HEK293 (cell line): ENCODE measurements around the gene EML4.

Experiments
- CTCF ChIA-PET: fragments of 350-600 bp; formaldehyde crosslinking; extraction: SDS; loops from one replicate; lab custom pipeline; 2021; ENCODE audit warnings: antibody characterized with exemption; lab: Yijun Ruan, JAX
- POLR2A ChIA-PET: fragments of 300-600 bp; formaldehyde crosslinking; extraction: SDS; loops from one replicate; lab custom pipeline; 2020; ENCODE audit warnings: antibody characterized with exemption, inconsistent platforms; lab: Yijun Ruan, JAX
- H3K27ac ChIP-seq: fragments of 200-500 bp; sonication (Bioruptor generic); 2 replicates; pipeline ENCODE4 v1.5.1; 2014; ENCODE audit warnings: low read depth, low read length, control low read depth, inconsistent platforms; ENCODE audit errors: extremely low read depth
- H3K36me3 ChIP-seq, 2 experiments: fragments of 200-500 bp in 1 of 2; sonication (Bioruptor generic) in 1 of 2; 1 replicate in 1 of 2; 2 replicates in 1 of 2; pipeline ENCODE4 v1.5.1; 2014 to 2017; ENCODE audit warnings: inconsistent platforms in 2 of 2, low read length in 2 of 2; ENCODE audit not compliant: control insufficient read depth in 2 of 2, insufficient read depth in 1 of 2
- H3K4me1 ChIP-seq: fragments of 200-500 bp; sonication (Bioruptor generic); 2 replicates; pipeline ENCODE4 v1.5.1; 2014; ENCODE audit warnings: mild to moderate bottlenecking, low read length, inconsistent platforms; ENCODE audit not compliant: control insufficient read depth, insufficient read depth
- H3K4me3 ChIP-seq: 2 replicates; pipeline ENCODE4 v1.5.1; 2011; ENCODE audit warnings: low read depth, mild to moderate bottlenecking, control low read depth, low read length, moderate library complexity
- H3K9me3 ChIP-seq: fragments of 200-500 bp; sonication (Bioruptor generic); 2 replicates; pipeline ENCODE4 v1.5.1; 2014; ENCODE audit warnings: low read depth, low read length, inconsistent platforms; ENCODE audit not compliant: control insufficient read depth, insufficient read depth
- EGR2 ChIP-seq: fragments of 450-650 bp; formaldehyde crosslinking; IDR thresholded peaks from 2 replicates; pipeline ENCODE4 v1.5.1; 2016; ENCODE audit warnings: low read depth, missing biosample characterization, missing genetic modification characterization
- MYNN ChIP-seq: fragments of 450-650 bp; formaldehyde crosslinking; IDR thresholded peaks from 2 replicates; pipeline ENCODE4 v1.5.1; 2016; ENCODE audit warnings: missing biosample characterization, missing genetic modification characterization, borderline replicate concordance
- WT1 ChIP-seq: fragments of 450-650 bp; formaldehyde crosslinking; IDR thresholded peaks from 2 replicates; pipeline ENCODE4 v1.5.1; 2016; ENCODE audit warnings: missing biosample characterization, missing genetic modification characterization
- ZBTB17 ChIP-seq: fragments of 450-650 bp; formaldehyde crosslinking; IDR thresholded peaks from 2 replicates; pipeline ENCODE4 v1.5.1; 2016; ENCODE audit warnings: missing biosample characterization, missing genetic modification characterization
- ZNF146 ChIP-seq: fragments of 450-650 bp; formaldehyde crosslinking; IDR thresholded peaks from 2 replicates; pipeline ENCODE4 v1.5.1; 2016; ENCODE audit warnings: missing biosample characterization, missing genetic modification characterization
- ZNF266 ChIP-seq: fragments of 450-650 bp; formaldehyde crosslinking; IDR thresholded peaks from 2 replicates; pipeline ENCODE4 v1.5.1; 2016; ENCODE audit warnings: missing biosample characterization, missing genetic modification characterization, low read depth
- ZNF292 ChIP-seq: fragments of 450-650 bp; formaldehyde crosslinking; IDR thresholded peaks from 2 replicates; pipeline ENCODE4 v1.5.1; 2016; ENCODE audit warnings: low read depth, missing biosample characterization, missing genetic modification characterization, borderline replicate concordance
- ZNF302 ChIP-seq: fragments of 450-650 bp; formaldehyde crosslinking; IDR thresholded peaks from 2 replicates; pipeline ENCODE4 v1.5.1; 2016; ENCODE audit warnings: missing biosample characterization, missing genetic modification characterization, low read depth
- ZNF335 ChIP-seq: fragments of 450-650 bp; formaldehyde crosslinking; conservative IDR thresholded peaks from 2 replicates; pipeline ENCODE4 v1.5.1; 2016; ENCODE audit warnings: missing biosample characterization, missing genetic modification characterization
- ZNF366 ChIP-seq: fragments of 450-650 bp; formaldehyde crosslinking; conservative IDR thresholded peaks from 2 replicates; pipeline ENCODE4 v1.5.1; 2016; ENCODE audit warnings: missing biosample characterization, missing genetic modification characterization
- ZNF426 ChIP-seq: fragments of 450-650 bp; formaldehyde crosslinking; IDR thresholded peaks from 2 replicates; pipeline ENCODE4 v1.5.1; 2017; ENCODE audit warnings: missing biosample characterization, missing genetic modification characterization, mild to moderate bottlenecking, inconsistent platforms, moderate library complexity
- ZNF510 ChIP-seq: fragments of 450-650 bp; formaldehyde crosslinking; IDR thresholded peaks from 2 replicates; pipeline ENCODE4 v1.5.1; 2018; ENCODE audit warnings: mild to moderate bottlenecking, missing genetic modification characterization, missing biosample characterization; ENCODE audit not compliant: insufficient replicate concordance
- ZNF548 ChIP-seq: fragments of 450-650 bp; formaldehyde crosslinking; IDR thresholded peaks from 2 replicates; pipeline ENCODE4 v1.5.1; 2016; ENCODE audit warnings: missing biosample characterization, missing genetic modification characterization
- ZNF571 ChIP-seq: fragments of 450-650 bp; formaldehyde crosslinking; IDR thresholded peaks from 2 replicates; pipeline ENCODE4 v1.5.0; 2017; ENCODE audit warnings: missing biosample characterization, missing genetic modification characterization
- ZNF658 ChIP-seq: fragments of 450-650 bp; formaldehyde crosslinking; IDR thresholded peaks from 2 replicates; pipeline ENCODE4; 2016; ENCODE audit warnings: missing biosample characterization, missing genetic modification characterization
- ZNF701 ChIP-seq: fragments of 450-650 bp; formaldehyde crosslinking; IDR thresholded peaks from 2 replicates; pipeline ENCODE4 v1.5.1; 2016; ENCODE audit warnings: missing biosample characterization, missing genetic modification characterization
- ZNF747 ChIP-seq: fragments of 450-650 bp; formaldehyde crosslinking; IDR thresholded peaks from 2 replicates; pipeline ENCODE4 v1.5.1; 2016; ENCODE audit warnings: missing biosample characterization, missing genetic modification characterization
- ZNF791 ChIP-seq: fragments of 450-650 bp; formaldehyde crosslinking; IDR thresholded peaks from 2 replicates; pipeline ENCODE4 v1.5.1; 2016; ENCODE audit warnings: missing biosample characterization, missing genetic modification characterization
- ZNF843 ChIP-seq: fragments of 450-650 bp; formaldehyde crosslinking; IDR thresholded peaks from 2 replicates; pipeline ENCODE4 v1.5.1; 2016; ENCODE audit warnings: missing biosample characterization, missing genetic modification characterization
- ZXDB ChIP-seq: fragments of 450-650 bp; formaldehyde crosslinking; IDR thresholded peaks from 2 replicates; pipeline ENCODE4 v1.5.1; 2016; ENCODE audit warnings: missing biosample characterization, missing genetic modification characterization
- TF ChIP-seq, protein P1 (sequence below): fragments of 450-650 bp; formaldehyde crosslinking; IDR thresholded peaks from 2 replicates; pipeline ENCODE4 v1.5.1; 2016; ENCODE audit warnings: missing biosample characterization, missing genetic modification characterization
- TF ChIP-seq, protein P2 (sequence below): fragments of 450-650 bp; formaldehyde crosslinking; IDR thresholded peaks from 2 replicates; pipeline ENCODE4 v1.5.1; 2016; ENCODE audit warnings: missing biosample characterization, missing genetic modification characterization, low read depth

The EML4 gene

DNA sequence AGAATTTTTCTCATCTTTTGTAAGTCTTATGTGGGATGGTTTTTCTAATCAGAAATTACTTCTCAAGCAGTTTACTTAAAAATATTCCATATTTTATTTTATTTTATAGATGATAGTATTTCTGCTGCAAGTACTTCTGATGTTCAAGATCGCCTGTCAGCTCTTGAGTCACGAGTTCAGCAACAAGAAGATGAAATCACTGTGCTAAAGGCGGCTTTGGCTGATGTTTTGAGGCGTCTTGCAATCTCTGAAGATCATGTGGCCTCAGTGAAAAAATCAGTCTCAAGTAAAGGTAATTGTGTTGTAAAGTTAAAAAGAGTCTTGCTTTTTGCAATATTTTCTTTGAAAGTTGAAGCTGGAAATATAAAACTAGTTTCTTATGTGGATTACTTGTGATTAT, 76.2 kb downstream of the EML4 start:
- POLR2A ChIA-PET = interaction anchor here (0.5 kb wide), 1 partner anchor 152 kb away, joined by 3 read pairs; no protein-coding TSS in a partner anchor
- peaks cover 15% of the 10 kb centered on the region for H3K4me1 ChIP-seq
- TF ChIP-seq ZXDB (tag by site-specific recombination) = no peak
- TF ChIP-seq ZNF146 (tag by site-specific recombination) = no peak
- no peak for TF ChIP-seq ZNF701 (tag by site-specific recombination)
- TF ChIP-seq ZNF426 (tag by site-specific recombination) = no peak
- no peak for TF ChIP-seq ZNF843
- peaks cover 0 to 3% of the 10 kb centered on the region in 2 experiments; a peak in 1 of 3 replicates for H3K36me3 ChIP-seq
- CTCF ChIA-PET = interaction anchor here (0.5 to 4.2 kb wide), 2 partner anchors 111 to 150 kb away, joined by 3 to 14 read pairs; no protein-coding TSS in a partner anchor
- H3K27ac ChIP-seq = no peak overlapping the region
- H3K4me3 ChIP-seq = no peak overlapping the region
- no peaks in the 10 kb centered on the region for H3K9me3 ChIP-seq

DNA sequence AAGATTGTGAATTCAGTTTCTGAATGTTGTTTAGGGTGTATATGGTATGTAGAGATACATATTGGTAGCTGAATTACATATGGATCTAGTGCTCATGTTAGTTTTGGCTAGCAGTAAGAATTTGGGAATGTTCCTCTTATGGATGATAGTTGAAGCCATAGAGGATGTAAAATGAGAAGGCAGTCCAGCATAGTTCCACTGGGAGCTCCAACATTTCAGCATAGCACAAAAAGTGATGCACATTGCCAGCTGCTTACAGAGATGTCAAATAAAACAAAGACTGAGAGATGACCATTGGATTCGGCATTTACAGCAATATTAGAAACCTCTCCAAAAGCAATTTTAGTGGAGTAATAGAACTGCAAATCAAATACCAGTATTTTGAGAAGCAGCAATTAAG, 77.4 kb downstream of the EML4 start:
- H3K36me3 ChIP-seq = peaks cover 0 to 3% of the 10 kb centered on the region in 2 experiments; a peak in 1 of 3 replicates
- H3K4me3 ChIP-seq = no peak overlapping the region
- POLR2A ChIA-PET = no interaction called here
- no peak overlapping the region for H3K27ac ChIP-seq
- no peaks in the 10 kb centered on the region for H3K9me3 ChIP-seq
- TF ChIP-seq ZNF548 (no peak), ZNF791 (tag by site-specific recombination) (no peak), ZNF302 (tag by site-specific recombination) (no peak), ZNF701 (tag by site-specific recombination) (no peak), ZNF266 (tag by site-specific recombination) (no peak), ZBTB17 (tag by site-specific recombination) (no peak), MYNN (no peak), ZNF571 (tag by site-specific recombination) (no peak), ZNF335 (tag by site-specific recombination) (no peak), ZNF510 (tag by site-specific recombination) (no peak), ZNF366 (tag by site-specific recombination) (no peak), ZNF292 (tag by site-specific recombination) (no peak), EGR2 (tag by site-specific recombination) (no peak), ZNF747 (tag by site-specific recombination) (no peak), ZNF658 (tag by site-specific recombination) (no peak), WT1 (tag by site-specific recombination) (no peak)
- TF ChIP-seq, protein P1, sequence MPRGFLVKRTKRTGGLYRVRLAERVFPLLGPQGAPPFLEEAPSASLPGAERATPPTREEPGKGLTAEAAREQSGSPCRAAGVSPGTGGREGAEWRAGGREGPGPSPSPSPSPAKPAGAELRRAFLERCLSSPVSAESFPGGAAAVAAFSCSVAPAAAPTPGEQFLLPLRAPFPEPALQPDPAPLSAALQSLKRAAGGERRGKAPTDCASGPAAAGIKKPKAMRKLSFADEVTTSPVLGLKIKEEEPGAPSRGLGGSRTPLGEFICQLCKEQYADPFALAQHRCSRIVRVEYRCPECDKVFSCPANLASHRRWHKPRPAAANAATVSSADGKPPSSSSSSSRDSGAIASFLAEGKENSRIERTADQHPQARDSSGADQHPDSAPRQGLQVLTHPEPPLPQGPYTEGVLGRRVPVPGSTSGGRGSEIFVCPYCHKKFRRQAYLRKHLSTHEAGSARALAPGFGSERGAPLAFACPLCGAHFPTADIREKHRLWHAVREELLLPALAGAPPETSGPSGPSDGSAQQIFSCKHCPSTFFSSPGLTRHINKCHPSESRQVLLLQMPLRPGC (tag by site-specific recombination) = no peak
- TF ChIP-seq, protein P2, sequence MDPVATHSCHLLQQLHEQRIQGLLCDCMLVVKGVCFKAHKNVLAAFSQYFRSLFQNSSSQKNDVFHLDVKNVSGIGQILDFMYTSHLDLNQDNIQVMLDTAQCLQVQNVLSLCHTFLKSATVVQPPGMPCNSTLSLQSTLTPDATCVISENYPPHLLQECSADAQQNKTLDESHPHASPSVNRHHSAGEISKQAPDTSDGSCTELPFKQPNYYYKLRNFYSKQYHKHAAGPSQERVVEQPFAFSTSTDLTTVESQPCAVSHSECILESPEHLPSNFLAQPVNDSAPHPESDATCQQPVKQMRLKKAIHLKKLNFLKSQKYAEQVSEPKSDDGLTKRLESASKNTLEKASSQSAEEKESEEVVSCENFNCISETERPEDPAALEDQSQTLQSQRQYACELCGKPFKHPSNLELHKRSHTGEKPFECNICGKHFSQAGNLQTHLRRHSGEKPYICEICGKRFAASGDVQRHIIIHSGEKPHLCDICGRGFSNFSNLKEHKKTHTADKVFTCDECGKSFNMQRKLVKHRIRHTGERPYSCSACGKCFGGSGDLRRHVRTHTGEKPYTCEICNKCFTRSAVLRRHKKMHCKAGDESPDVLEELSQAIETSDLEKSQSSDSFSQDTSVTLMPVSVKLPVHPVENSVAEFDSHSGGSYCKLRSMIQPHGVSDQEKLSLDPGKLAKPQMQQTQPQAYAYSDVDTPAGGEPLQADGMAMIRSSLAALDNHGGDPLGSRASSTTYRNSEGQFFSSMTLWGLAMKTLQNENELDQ (tag by site-specific recombination) = no peak
- TF ChIP-seq, all 188 proteins: peak for 0
- H3K4me1 ChIP-seq = peaks cover 13% of the 10 kb centered on the region
- CTCF ChIA-PET = interaction anchor here (0.6 to 4.2 kb wide), 2 partner anchors 128 to 151 kb away, joined by 3 to 14 read pairs; no protein-coding TSS in a partner anchor
